ENCODE results near the gene CARD14. TPM values are rescaled to one million over a fixed set of nuclear protein-coding genes. Genes with fewer than 3 reads are reported as not detected.
A peak's percentile ranks its signal among the peaks of the same experiment; 100 is the strongest.

The CARD14 gene
- total RNA-seq, 1 donor from 2014 or later: 1.6 TPM

- FAIRE-seq: no peak
- Histone ChIP-seq H3K36me3 (ENCODE audit: control insufficient read depth, insufficient read depth, low read length) (peaks cover 4% of the 10 kb centered on the region), H3K4me3 (ENCODE audit: low read depth, low read length) (no peak overlapping the region), H3K27me3 (ENCODE audit: control insufficient read depth, insufficient read depth, low read length) (no peaks in the 10 kb centered on the region)
- DNase-seq (ENCODE audit: low read depth): no peak
- TF ChIP-seq CTCF (IDR thresholded peaks at IDR 0.05; ENCODE audit: insufficient read depth, low read length, severe bottlenecking): no peak
Observed at GRCh38 chr17:80212962-80213642, 43.3 kb downstream of the CARD14 start.

- FAIRE-seq (no peak), DNase-seq (ENCODE audit: low read depth) (no peak)
- H3K36me3 ChIP-seq (ENCODE audit: control insufficient read depth, insufficient read depth, low read length): peaks cover 4% of the 10 kb centered on the region
- H3K4me3 ChIP-seq (ENCODE audit: low read depth, low read length): no peak overlapping the region
- H3K27me3 ChIP-seq (ENCODE audit: control insufficient read depth, insufficient read depth, low read length): no peaks in the 10 kb centered on the region
- no peak for TF ChIP-seq CTCF (IDR thresholded peaks at IDR 0.05; ENCODE audit: insufficient read depth, low read length, severe bottlenecking)
Observed at GRCh38 chr17:80213643-80213975, 43.8 kb downstream of the CARD14 start.

- H3K36me3 ChIP-seq (ENCODE audit: control insufficient read depth, insufficient read depth, low read length): peaks cover 4% of the 10 kb centered on the region
- no peak for TF ChIP-seq CTCF (IDR thresholded peaks at IDR 0.05; ENCODE audit: insufficient read depth, low read length, severe bottlenecking)
- FAIRE-seq (no peak), DNase-seq (ENCODE audit: low read depth) (no peak)
- H3K4me3 ChIP-seq (ENCODE audit: low read depth, low read length): no peak overlapping the region
- H3K27me3 ChIP-seq (ENCODE audit: control insufficient read depth, insufficient read depth, low read length): no peaks in the 10 kb centered on the region
Observed at GRCh38 chr17:80214012-80214877, 44.4 kb downstream of the CARD14 start.

DNA sequence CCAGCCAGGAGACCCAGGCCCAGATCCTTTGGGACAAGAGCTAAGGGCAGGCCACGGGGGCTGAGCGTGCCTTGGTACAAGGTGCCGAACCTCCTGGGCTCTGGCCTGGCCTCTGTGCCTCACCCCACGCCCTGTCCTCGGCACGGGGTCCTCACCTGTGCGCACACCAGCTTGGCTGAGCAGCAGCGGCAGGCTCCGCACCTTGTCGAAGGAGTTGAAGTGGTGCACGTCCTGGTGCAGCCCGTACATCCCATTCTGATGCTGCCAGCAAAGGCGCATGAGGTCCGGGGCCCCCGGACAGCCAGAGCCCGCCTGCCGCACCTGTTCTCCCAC, 45.0 kb downstream of the CARD14 start:
- peaks cover 4% of the 10 kb centered on the region for H3K36me3 ChIP-seq (ENCODE audit: control insufficient read depth, insufficient read depth, low read length)
- DNase-seq (ENCODE audit: low read depth) (no peak), FAIRE-seq (no peak)
- no peak overlapping the region for H3K4me3 ChIP-seq (ENCODE audit: low read depth, low read length)
- no peak for TF ChIP-seq CTCF (IDR thresholded peaks at IDR 0.05; ENCODE audit: insufficient read depth, low read length, severe bottlenecking)
- no peaks in the 10 kb centered on the region for H3K27me3 ChIP-seq (ENCODE audit: control insufficient read depth, insufficient read depth, low read length)

- FAIRE-seq (peak; percentile 77), DNase-seq (ENCODE audit: low read depth) (no peak)
- Histone ChIP-seq H3K27me3 (ENCODE audit: control insufficient read depth, insufficient read depth, low read length) (peaks cover 3% of the 10 kb centered on the region), H3K4me3 (ENCODE audit: low read depth, low read length) (no peak overlapping the region), H3K36me3 (ENCODE audit: control insufficient read depth, insufficient read depth, low read length) (peaks cover under 1% of the 10 kb centered on the region)
- TF ChIP-seq CTCF (IDR thresholded peaks at IDR 0.05; ENCODE audit: insufficient read depth, low read length, severe bottlenecking): no peak
Observed at GRCh38 chr17:80216473-80217456, 46.9 kb downstream of the CARD14 start.

Data from bronchial epithelial cell (primary cell).